Measurements from ENCODE around the gene ABCC11.

DNA sequence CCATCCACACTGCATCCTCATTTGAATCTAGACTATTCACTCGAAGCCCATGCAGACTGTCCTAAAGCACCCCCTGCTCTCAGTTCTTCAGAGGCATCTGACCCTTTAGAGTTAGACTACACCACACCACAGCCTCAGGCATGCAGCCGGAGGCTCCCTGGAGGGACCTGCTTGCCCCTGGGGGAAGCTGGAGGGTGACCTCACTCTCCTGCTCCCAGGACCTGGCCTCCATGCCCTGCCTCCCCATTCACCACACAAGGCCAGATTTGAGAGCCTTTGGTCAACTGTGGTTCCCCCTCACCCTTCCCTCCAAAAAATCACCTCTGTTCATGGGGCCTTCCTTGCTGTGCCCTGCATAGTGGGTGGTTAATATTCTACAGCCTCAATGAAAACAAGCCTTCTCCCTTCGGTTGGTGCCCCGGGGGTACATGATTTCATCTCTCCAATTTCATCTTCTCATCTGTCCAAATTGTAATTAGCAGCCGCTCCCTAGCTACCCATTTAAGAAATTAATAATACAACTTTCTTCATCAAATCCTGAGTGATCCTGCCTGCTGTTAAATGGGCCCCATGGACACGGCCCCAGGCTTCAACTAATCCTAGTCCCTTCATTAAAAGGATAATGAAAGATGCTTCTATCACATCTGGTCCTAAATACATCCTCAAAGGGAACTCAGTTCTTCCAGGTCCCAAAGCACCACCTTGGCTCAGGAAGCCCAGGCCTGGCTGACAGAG is 116.0 kb downstream of the ABCC11 start:
- no peak for TF ChIP-seq EZH2 (IDR thresholded peaks at IDR 0.05; ENCODE audit: insufficient read depth, poor library complexity, severe bottlenecking)
- no peak for TF ChIP-seq EZH2phosphoT487 (IDR thresholded peaks at IDR 0.05; ENCODE audit: insufficient read depth, low read depth)
